HG02798 (cell line): Measurements from ENCODE around the gene MRRF.
"Not testable (repeated sequence)": the region's sequence is repeated elsewhere in the genome, so short reads cannot be mapped to it uniquely, and the experiment has no call there.

ENCODE experiments used
- ATAC-seq: cut with Tn5 transposase; IDR thresholded peaks from one replicate; pipeline ENCODE4 v1.9.1; 2021; ENCODE audit warnings: mild to moderate bottlenecking; ENCODE audit not compliant: unreplicated experiment, poor library complexity

MRRF gene

DNA sequence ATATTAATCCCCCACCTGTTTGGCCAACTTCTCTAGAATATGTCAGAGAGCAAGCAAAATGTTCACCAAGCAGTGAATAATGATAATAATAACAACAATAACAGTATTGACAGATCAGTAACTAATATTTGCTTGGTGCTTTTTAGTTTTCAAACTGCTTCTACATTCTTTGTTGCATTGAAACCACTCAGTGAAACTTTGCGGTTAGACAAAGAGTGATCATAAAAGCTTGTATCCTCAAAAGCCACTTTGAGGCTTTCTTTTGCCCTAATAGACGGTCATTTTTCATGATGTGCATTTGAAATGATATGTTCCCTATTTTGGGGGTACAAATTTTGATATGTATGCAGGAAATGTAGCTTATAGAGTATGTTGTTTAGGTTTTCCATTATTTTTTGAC, 62.5 kb downstream of the MRRF start:
- ATAC-seq: no peak

DNA sequence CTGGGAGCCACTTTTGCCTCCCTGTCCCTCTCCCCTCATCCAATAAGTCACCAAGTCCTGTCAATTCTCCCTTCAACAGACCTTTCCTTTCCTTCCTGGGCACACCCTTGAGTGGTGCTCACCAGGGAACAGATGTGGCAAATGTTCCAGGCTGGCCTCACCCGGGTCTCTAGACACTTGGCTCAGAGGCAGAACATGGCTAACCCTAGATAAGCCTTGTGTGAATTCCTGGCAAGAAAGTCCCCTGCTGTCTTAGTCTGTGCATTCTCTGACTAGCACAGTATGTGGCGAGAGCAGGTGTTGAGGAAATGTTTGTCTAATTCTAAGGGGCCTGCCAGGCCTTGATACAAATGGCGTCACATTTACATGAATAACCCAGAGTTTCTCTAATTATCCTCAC, 64.9 kb downstream of the MRRF start:
- no peak for ATAC-seq

- ATAC-seq: not testable (repeated sequence)
These were observed 65.8 kb downstream of the MRRF start for GRCh38 chr9:122330466-122330865.

DNA sequence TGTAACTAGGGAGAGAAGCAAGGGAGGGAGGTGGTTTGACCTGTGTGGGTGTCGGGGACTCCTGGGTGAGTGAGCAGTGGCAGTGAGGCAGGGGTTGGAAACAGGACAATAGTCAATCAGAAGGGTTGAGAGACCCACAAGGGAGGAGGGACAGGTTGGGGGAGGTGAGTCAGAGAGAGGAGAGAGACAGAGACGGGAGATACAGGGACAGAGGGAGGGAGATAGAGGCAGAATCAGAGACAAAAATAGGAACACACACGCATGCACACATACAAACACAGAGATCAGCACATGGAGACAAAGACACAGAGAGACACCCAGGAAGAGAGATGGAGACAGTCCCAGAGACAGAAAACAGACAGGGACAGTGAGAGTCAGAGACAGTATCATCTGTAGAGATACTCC, 66.8 kb downstream of the MRRF start:
- ATAC-seq: no peak

- no peak for ATAC-seq
These were observed 67.4 kb downstream of the MRRF start for GRCh38 chr9:122332083-122332482.

DNA sequence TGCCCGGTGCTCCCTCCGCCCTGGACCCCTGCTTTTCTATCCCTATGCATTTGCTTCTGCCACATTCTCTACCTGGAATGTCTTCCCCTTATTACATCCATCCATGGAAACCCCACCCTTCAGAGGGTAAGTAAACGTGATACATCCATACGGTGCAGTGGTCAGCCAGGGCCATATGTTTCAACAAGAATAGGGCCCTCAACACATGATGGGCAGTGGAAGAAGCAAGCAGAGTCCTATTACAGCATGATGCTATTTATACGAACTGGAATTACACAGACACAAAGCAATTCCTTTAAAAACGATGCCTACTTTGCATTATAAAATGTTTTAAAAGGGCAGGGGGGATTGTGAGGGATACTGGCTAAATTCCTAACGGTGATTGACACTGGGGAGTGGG, 68.0 kb downstream of the MRRF start:
- no peak for ATAC-seq

GRCh38 chr9:122333169-122333808, 68.6 kb downstream of the MRRF start:
- ATAC-seq: no peak

- no peak for ATAC-seq
These were observed 70.2 kb downstream of the MRRF start for GRCh38 chr9:122334916-122335315.

DNA sequence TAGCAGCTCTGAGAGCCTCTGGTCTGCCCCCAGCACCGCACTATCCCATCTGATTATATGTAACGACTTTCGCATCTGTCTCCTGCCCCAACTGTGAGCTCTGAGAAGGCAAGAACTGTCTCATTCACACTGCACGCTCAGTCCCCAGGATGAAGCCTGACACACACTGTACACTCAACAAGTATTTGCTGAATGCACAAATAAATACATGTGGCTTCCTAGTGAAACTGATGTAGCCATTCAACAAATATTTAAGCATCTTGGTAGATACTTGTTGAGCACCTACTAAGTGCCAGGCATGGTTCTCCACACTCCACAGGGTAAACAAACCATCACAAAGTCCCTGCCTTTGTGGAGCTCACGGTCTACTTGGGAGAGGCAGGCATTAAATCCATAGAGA, 71.5 kb downstream of the MRRF start:
- no peak for ATAC-seq

DNA sequence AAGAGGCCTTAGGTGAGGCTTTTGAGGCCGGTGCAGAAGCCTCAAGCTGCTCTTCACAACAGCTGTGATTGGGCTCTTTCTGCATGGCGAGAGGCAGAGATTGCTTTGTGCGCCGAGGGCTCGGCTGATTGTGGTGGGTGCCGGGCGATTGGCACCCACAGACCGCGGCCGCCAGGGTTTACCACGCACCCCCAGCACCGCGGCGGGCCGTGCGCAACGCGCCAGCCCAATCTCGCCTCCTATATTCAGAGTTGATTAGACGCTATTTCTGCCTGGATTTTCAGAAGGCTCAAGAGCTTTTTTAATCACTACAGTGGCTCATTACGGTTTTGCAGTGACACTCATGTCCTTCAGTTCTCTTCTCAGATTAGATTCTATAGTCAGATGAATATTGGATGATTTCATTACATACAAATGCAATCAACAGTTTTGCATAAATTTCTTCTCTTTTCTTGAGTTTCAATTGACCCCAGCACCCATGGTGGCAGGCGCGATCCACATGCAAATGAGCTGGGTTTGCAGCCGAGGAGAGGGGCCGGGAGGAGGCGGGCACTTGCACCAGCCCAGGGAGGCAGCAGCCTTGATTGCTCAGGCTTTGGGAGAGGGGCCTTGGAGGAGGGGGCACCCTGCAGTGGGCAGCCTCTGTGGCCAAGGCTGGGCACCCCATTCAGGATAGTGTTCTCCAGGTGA, 72.3 kb downstream of the MRRF start:
- ATAC-seq: no peak

DNA sequence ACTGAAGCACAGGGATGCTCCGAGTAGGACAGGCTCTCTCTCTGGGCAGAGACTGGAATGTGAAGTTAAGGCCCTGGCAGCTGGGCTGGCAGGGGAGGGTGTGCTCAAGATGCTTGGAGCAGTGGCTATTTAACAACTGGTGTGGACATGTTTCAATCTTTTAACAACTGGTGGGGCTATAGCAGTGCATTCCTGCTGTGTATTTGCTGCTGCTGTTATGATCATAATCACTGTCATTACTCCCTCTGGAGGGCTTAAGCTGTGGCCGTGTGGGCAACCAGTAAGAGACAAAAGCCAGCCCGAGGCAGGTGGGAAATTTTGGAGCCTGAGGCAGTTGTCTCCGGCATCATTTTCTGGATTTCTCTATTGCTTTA, 72.9 kb downstream of the MRRF start:
- ATAC-seq: no peak

GRCh38 chr9:122338536-122338935, 73.9 kb downstream of the MRRF start:
- ATAC-seq: no peak

- ATAC-seq: no peak
These were observed 74.3 kb downstream of the MRRF start for GRCh38 chr9:122338994-122339393.

DNA sequence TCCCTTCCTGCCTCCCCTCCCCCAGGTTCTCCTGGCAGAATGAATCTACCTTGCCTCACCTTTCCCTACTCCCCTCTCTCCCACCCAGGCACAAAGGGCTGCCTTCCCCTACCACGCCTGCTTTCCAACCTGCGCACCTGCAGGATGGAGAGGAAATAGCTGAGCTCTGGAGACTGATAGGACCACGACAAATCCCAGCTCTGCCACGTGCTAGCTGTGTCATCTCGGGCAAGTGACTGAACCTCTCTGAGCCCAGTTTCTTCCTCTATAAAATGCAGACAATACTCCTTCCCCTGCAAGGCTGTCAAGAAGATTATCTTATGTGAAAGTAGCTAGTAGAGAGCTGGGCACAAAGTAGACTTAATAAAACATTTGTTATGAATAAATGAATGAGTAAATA, 74.9 kb downstream of the MRRF start:
- no peak for ATAC-seq

- no peak for ATAC-seq
These were observed 75.5 kb downstream of the MRRF start for GRCh38 chr9:122340161-122340560.

DNA sequence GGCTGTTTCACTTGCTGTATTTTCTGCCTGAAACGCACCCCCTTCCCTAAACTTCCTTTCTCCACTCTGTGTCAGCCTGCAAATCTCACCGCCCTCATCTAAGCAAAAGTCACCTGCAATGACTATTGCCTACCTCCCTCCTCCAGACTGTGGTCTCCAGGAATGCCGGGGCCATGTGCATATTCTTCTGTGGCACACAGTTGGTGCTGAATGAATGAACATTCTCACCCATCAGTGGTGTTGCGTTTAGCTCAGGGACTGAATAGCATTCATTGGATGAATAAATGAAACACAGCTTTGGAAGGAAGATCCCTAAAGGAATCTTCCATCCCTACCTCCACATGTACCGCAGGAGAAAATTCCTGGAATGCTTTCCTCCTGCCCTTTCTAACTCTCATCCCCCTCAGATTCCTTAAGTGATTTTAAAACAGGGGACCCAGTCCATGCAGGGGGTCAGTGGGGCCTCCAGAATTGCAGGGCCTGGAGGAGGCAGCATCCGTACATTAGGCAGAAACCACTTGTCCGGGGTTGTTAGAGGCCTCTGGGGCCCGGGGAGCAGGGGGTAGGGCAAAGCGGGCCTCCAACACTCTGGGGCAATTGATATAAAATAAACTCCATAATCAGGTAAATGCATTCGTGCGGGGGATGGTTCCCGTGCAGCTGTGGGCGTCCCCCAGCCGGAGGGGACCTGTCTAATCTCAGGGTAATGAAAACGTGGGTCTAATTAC, 77.8 kb downstream of the MRRF start:
- no peak for ATAC-seq

GRCh38 chr9:122346478-122347347, 82.0 kb downstream of the MRRF start:
- no peak for ATAC-seq

- ATAC-seq: no peak
These were observed 82.9 kb downstream of the MRRF start for GRCh38 chr9:122347348-122348287.

DNA sequence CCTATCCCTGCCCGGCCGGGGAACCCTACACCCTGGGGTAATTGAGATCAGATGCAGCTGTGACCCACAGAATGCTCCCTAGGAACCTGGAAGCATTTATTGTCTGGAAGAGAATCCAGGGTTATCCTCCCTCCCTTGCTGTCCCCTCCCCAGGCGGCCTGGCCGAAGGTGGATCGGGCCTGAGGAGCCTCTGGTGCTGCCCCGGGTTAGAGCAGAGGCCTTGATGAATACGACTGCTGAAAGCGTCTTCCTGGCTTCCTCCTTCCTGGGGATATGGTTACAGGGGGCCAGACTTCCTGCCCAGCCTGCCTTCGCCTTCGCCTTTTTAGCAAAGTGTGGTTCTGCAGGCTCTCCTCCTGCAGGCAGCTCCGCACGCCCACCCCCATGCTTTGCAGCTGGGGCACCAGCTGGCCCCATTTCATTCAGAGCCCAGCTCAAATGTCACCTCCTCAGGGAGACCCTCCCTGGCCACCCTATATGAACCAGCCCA, 83.7 kb downstream of the MRRF start:
- no peak for ATAC-seq
